Mucosa of gallbladder (tissue), 1 donor: ENCODE measurements around the gene MKRN2. TPM values are rescaled to one million over a fixed set of nuclear protein-coding genes. Genes with fewer than 3 reads are reported as not detected.
"Not testable (repeated sequence)": the region's sequence is repeated elsewhere in the genome, so short reads cannot be mapped to it uniquely, and the experiment has no call there.

ENCODE experiments used
- DNase-seq: peaks from one replicate; pipeline ENCODE4 v3.0.0-alpha.2; 2020; ENCODE audit warnings: low spot score
- total RNA-seq: library from RNA; stranded (reverse); gene quantifications from one replicate; pipeline ENCODE4 v1.2.1, GENCODE V29; 2021
- donor health status: DM: no; HTN: no; CAD: no.

The MKRN2 gene
- total RNA-seq, 1 donor from 2014 or later, result 24.5 TPM

DNA sequence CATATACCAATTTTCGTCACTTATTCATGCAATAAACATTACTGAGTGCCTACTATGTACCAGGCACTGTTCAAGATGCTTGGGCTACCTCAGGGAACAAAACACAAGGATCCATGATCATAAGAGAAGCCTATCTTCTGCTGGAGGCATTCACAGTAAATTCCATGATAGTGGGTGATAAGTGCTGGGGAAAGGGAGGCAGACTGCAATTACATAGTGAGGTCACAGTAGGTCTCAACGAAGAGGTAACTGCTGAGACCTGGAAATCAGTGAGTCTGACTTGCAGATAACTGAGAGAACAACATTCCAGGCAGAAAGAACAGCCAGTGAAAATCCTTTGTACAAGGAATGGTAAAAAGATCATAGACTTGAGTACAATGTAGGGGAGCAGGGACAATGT is 73.4 kb downstream of the MKRN2 start:
- DNase-seq, result no peak

- not testable (repeated sequence) for DNase-seq
Observed at GRCh38 chr3:12630843-12631242, 74.0 kb downstream of the MKRN2 start.

DNA sequence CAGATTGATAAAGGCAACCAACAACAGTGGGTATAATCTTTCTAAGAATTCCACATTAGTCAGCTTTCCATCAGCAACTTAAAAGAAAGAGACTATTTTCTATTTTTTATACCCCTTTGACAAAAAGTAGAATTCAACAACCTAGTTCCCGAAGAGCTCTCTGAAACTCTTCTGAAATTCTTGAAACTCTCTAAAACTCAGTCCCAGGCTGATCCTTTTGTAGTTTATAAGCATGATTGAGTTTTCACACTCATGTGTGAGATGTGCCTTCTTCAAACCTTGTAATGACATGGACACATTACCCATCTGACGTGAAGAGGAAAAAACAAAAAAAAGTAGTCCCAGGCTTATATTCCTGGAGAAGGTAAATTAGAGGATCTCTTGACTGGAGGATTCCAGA is 75.6 kb downstream of the MKRN2 start:
- DNase-seq, result no peak

DNA sequence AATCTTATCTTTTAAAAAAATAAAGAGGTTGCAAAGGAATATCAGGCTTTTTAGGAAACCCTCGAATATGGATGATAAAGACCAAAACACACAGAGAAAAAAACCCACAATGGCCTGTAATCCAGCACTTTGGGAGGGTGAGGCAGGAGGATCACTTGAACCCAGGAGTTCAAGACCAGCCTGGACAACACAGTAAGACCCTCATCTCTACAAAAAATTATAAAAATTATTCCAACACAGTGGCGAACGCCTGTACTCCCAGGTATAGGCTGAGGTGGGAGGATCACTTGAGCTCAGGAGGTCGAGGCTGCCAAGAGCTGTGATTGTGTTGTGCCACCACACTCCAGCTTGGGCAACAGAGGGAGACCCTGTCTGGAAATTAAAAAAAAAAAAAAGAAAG is 76.2 kb downstream of the MKRN2 start:
- DNase-seq, result no peak

Other genes with a start within 250 kb of the MKRN2 start
- 13.6 TPM for gene TSEN2, start 72.6 kb upstream of the MKRN2 start, total RNA-seq
- 8.2 TPM for gene MKRN2OS, start 11.6 kb upstream of the MKRN2 start, total RNA-seq
- 79.5 TPM for gene RAF1, start 107.0 kb downstream of the MKRN2 start, total RNA-seq
- not detected for gene TMEM40, start 202.2 kb downstream of the MKRN2 start, total RNA-seq
- gene CAND2, start 239.6 kb downstream of the MKRN2 start, total RNA-seq, result 12.1 TPM